Fibroblast of the aortic adventitia (primary cell): ENCODE results near the gene CHMP5. TPM values are rescaled to one million over a fixed set of nuclear protein-coding genes. Genes with fewer than 3 reads are reported as not detected.
"Not testable (repeated sequence)": the region's sequence is repeated elsewhere in the genome, so short reads cannot be mapped to it uniquely, and the experiment has no call there.

ENCODE experiments used
- DNase-seq: peaks from one replicate; pipeline ENCODE4 v3.0.0-alpha.2; 2010; ENCODE audit warnings: low read depth
- H3K4me3 ChIP-seq: 2 replicates; pipeline ENCODE4 v1.5.1; 2011; ENCODE audit warnings: low read depth, mild to moderate bottlenecking, control low read depth, low read length, moderate library complexity
- CTCF ChIP-seq: IDR thresholded peaks from 2 replicates; pipeline ENCODE4 v1.5.1; 2011; ENCODE audit warnings: mild to moderate bottlenecking, low read length, control low read depth, inconsistent platforms; ENCODE audit not compliant: insufficient read depth
- total RNA-seq: library from RNA; depleted of rRNA; stranded (reverse); fragments of >200 nt; gene quantifications from 2 replicates; pipeline ENCODE4 v1.2.3, GENCODE V29; 2012; ENCODE audit warnings: low replicate concordance

CHMP5 gene
- total RNA-seq, 1 donor = 87.4 TPM

GRCh38 chr9:33307067-33307466, 42.2 kb downstream of the CHMP5 start:
- no peak for TF ChIP-seq CTCF
- no peak for DNase-seq
- no peak overlapping the region for H3K4me3 ChIP-seq

- H3K4me3 ChIP-seq = no peak overlapping the region
Measured at GRCh38 chr9:33309903-33310302, 45.1 kb downstream of the CHMP5 start.

GRCh38 chr9:33310748-33311147, 45.9 kb downstream of the CHMP5 start:
- DNase-seq = no peak
- no peak overlapping the region for H3K4me3 ChIP-seq
- no peak for TF ChIP-seq CTCF

More at GRCh38 chr9:33309903-33310302, 45.1 kb downstream of the CHMP5 start:
- DNase-seq = no peak
- no peak for TF ChIP-seq CTCF

- no peak overlapping the region for H3K4me3 ChIP-seq
- no peak for TF ChIP-seq CTCF
- no peak for DNase-seq
Measured at GRCh38 chr9:33311953-33312352, 47.1 kb downstream of the CHMP5 start.

- DNase-seq = no peak
- TF ChIP-seq CTCF = no peak
- H3K4me3 ChIP-seq = no peak overlapping the region
Measured at GRCh38 chr9:33315371-33315770, 50.5 kb downstream of the CHMP5 start.

- DNase-seq, H3K4me3 ChIP-seq: not testable (repeated sequence)
Measured at GRCh38 chr9:33317136-33317535, 52.3 kb downstream of the CHMP5 start.

- no peak for TF ChIP-seq CTCF
- no peak overlapping the region for H3K4me3 ChIP-seq
Measured at GRCh38 chr9:33318225-33318624, 53.4 kb downstream of the CHMP5 start.

GRCh38 chr9:33318781-33319180, 53.9 kb downstream of the CHMP5 start:
- DNase-seq = no peak
- no peak overlapping the region for H3K4me3 ChIP-seq
- TF ChIP-seq CTCF = no peak

More at GRCh38 chr9:33318225-33318624, 53.4 kb downstream of the CHMP5 start:
- no peak for DNase-seq
